K562 (cell line): ENCODE data around the gene RRAS. TPM values are rescaled to one million over a fixed set of nuclear protein-coding genes. Genes with fewer than 3 reads are reported as not detected.

Experiments
- ATF4 ChIP-seq: fragments of 450-650 bp; formaldehyde crosslinking; IDR thresholded peaks from 2 replicates; pipeline ENCODE4 v1.4.0; 2022; ENCODE audit warnings: mild to moderate bottlenecking, moderate library complexity
- ATF7 ChIP-seq: fragments of 450-650 bp; IDR thresholded peaks from 2 replicates; pipeline ENCODE4 v1.7.1; 2014; ENCODE audit warnings: mild to moderate bottlenecking, moderate library complexity
- CREBBP ChIP-seq: IDR thresholded peaks from one replicate; pipeline ENCODE4 v1.6.1; 2012; ENCODE audit warnings: low read depth, mild to moderate bottlenecking, control low read depth, inconsistent platforms, low read length
- DNMT1 ChIP-seq: fragments of 450-650 bp; IDR thresholded peaks from 2 replicates; pipeline ENCODE4 v1.6.1; 2016; ENCODE audit warnings: antibody characterized with exemption, mild to moderate bottlenecking
- FIP1L1 ChIP-seq: fragments of 200-400 bp; formaldehyde crosslinking; IDR thresholded peaks from 2 replicates; pipeline ENCODE4 v1.6.1; 2018; ENCODE audit warnings: mild to moderate bottlenecking, low read depth, low read length; ENCODE audit not compliant: poor library complexity, severe bottlenecking
- FOS ChIP-seq: IDR thresholded peaks from 3 replicates; pipeline ENCODE4 v1.6.1; 2011; ENCODE audit not compliant: insufficient read length; ENCODE audit errors: extremely low read depth
- GABPB1 ChIP-seq: sonication (generic); formaldehyde crosslinking; IDR thresholded peaks from 2 replicates; pipeline ENCODE4 v1.8.0; 2022; ENCODE audit warnings: mild to moderate bottlenecking, missing genetic modification reagents
- HDAC6 ChIP-seq: IDR thresholded peaks from 2 replicates; pipeline ENCODE4 v1.6.1; 2012; ENCODE audit warnings: low read depth, mild to moderate bottlenecking, control low read depth, inconsistent platforms, low read length, moderate library complexity
- HNRNPUL1 ChIP-seq: fragments of 200-400 bp; formaldehyde crosslinking; IDR thresholded peaks from 2 replicates; pipeline ENCODE4 v1.6.1; 2017; ENCODE audit warnings: low read length
- IRF1 ChIP-seq: sonication (generic); formaldehyde crosslinking; IDR thresholded peaks from 2 replicates; pipeline ENCODE4 v1.8.0; 2022; ENCODE audit warnings: missing genetic modification reagents, mild to moderate bottlenecking, borderline replicate concordance
- MYBL2 ChIP-seq, 2 experiments: fragments of 450-650 bp in 1 of 2; sonication (generic) in 1 of 2; formaldehyde crosslinking in 1 of 2; IDR thresholded peaks; 2 replicates each; pipeline versions ENCODE4 v1.6.1 to v1.8.1; 2017 to 2022; ENCODE audit warnings: borderline replicate concordance in 1 of 2, inconsistent platforms in 1 of 2, low read depth in 1 of 2, mild to moderate bottlenecking in 1 of 2, missing genetic modification reagents in 1 of 2, moderate library complexity in 1 of 2
- POLR3G ChIP-seq: IDR thresholded peaks from 2 replicates; pipeline ENCODE4 v1.6.1; 2011; ENCODE audit not compliant: insufficient read length, insufficient replicate concordance; ENCODE audit errors: extremely low read depth
- ZBTB1 ChIP-seq: sonication (generic); formaldehyde crosslinking; IDR thresholded peaks from 2 replicates; pipeline ENCODE4 v1.8.1; 2023; ENCODE audit warnings: missing genetic modification reagents, low read depth, mild to moderate bottlenecking, borderline replicate concordance
- ZNF79 ChIP-seq: fragments of 250-450 bp; sonication (Bioruptor Pico); IDR thresholded peaks from 2 replicates; pipeline ENCODE4 v1.4.0; 2020; ENCODE audit warnings: low read depth, mild to moderate bottlenecking, moderate library complexity
- polyA plus RNA-seq, 8 experiments: library from polyadenylated mRNA; depleted of rRNA in 4 of 8; stranded (reverse) in 5 of 8; unstranded in 3 of 8; fragments of >200 nt; fragmentation: Nextera tagmentation in 2 of 8; fragmentation: Illumina TruSeq in 1 of 8; extraction: Ambion mirVana in 2 of 8; extraction: Trizol in 1 of 8; gene quantifications; 2 replicates each; pipeline versions ENCODE4 v1.2.1 to v1.2.3, GENCODE V29; 2011 to 2014; ENCODE audit warnings: inconsistent platforms in 1 of 8, missing spikeins in 1 of 8
- total RNA-seq, 7 experiments: library from RNA; depleted of rRNA in 6 of 7; stranded (reverse); fragments of >200 nt in 6 of 7; fragmentation: Illumina TruSeq in 2 of 7; extraction: Trizol in 2 of 7; gene quantifications; 2 replicates each; pipeline versions ENCODE4 v1.2.1 to v1.2.3, GENCODE V29; 2011 to 2021; ENCODE audit warnings: low replicate concordance in 1 of 7
- TF ChIP-seq, protein P1 (sequence below): sonication (generic); formaldehyde crosslinking; IDR thresholded peaks from 2 replicates; pipeline ENCODE4 v1.8.0; 2023; ENCODE audit warnings: missing genetic modification reagents, mild to moderate bottlenecking, borderline replicate concordance
- TF ChIP-seq, protein P2 (sequence below): sonication (generic); formaldehyde crosslinking; IDR thresholded peaks from 2 replicates; pipeline ENCODE4 v1.8.0; 2023; ENCODE audit warnings: mild to moderate bottlenecking, missing genetic modification reagents
- TF ChIP-seq, protein P3 (sequence below): sonication (generic); formaldehyde crosslinking; IDR thresholded peaks from 2 replicates; pipeline ENCODE4 v1.8.1; 2023; ENCODE audit warnings: mild to moderate bottlenecking, missing genetic modification reagents, moderate library complexity

Gene RRAS
- total and polyA plus RNA-seq, 9 of the 15 experiments (the other 6 are each of a cell fraction or from before 2014, with no cell fraction given), result 0.70 to 17.3 (median 8.2) TPM

DNA sequence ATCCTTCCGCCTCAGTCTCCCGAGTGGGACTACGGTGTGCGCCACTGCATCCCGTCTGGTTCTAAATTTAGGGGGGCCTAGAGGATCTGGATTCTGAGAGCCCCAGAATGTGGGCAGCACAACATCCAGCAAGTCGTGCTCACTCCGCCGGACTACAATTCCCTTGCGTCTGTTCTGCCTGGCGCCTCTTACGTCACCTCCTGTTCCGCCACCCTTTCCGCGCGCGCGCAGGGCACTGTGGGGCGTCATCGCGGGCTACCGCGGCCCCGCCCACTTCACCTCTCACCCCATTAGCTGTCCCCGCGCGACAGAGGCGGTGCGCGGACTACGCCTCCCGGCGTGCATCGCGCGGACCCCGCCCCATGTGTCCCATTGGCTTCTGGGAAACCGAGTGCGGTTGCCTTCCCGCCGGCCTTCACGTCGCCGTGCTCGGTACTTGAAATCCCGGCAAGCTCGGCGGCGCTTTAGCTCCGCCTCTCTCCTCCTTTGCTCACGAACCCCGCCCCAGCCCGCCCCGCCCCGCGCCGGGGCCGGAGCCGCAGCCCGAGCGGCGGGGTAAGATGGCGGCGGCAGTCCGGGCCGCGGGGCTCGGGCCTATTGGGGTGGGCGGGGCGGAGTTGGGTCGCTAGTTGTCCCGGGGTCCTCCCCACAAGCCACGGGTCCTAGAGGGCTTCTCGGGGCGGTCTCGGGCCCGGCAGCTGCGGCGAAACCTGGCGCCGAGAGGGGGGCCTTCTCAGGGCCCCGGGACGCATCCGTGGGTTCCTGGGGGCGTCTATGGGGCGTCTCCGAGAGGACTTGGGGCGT, 1.9 kb upstream of the RRAS start, which contains the start of gene SCAF1 (continued):
- TF ChIP-seq, protein P1, sequence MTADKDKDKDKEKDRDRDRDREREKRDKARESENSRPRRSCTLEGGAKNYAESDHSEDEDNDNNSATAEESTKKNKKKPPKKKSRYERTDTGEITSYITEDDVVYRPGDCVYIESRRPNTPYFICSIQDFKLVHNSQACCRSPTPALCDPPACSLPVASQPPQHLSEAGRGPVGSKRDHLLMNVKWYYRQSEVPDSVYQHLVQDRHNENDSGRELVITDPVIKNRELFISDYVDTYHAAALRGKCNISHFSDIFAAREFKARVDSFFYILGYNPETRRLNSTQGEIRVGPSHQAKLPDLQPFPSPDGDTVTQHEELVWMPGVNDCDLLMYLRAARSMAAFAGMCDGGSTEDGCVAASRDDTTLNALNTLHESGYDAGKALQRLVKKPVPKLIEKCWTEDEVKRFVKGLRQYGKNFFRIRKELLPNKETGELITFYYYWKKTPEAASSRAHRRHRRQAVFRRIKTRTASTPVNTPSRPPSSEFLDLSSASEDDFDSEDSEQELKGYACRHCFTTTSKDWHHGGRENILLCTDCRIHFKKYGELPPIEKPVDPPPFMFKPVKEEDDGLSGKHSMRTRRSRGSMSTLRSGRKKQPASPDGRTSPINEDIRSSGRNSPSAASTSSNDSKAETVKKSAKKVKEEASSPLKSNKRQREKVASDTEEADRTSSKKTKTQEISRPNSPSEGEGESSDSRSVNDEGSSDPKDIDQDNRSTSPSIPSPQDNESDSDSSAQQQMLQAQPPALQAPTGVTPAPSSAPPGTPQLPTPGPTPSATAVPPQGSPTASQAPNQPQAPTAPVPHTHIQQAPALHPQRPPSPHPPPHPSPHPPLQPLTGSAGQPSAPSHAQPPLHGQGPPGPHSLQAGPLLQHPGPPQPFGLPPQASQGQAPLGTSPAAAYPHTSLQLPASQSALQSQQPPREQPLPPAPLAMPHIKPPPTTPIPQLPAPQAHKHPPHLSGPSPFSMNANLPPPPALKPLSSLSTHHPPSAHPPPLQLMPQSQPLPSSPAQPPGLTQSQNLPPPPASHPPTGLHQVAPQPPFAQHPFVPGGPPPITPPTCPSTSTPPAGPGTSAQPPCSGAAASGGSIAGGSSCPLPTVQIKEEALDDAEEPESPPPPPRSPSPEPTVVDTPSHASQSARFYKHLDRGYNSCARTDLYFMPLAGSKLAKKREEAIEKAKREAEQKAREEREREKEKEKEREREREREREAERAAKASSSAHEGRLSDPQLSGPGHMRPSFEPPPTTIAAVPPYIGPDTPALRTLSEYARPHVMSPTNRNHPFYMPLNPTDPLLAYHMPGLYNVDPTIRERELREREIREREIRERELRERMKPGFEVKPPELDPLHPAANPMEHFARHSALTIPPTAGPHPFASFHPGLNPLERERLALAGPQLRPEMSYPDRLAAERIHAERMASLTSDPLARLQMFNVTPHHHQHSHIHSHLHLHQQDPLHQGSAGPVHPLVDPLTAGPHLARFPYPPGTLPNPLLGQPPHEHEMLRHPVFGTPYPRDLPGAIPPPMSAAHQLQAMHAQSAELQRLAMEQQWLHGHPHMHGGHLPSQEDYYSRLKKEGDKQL, result no peak
- TF ChIP-seq IRF1 (CRISPR knock-in tag) (no peak), CREBBP (no peak), ATF4 (CRISPR knock-in tag) (no peak), POLR3G (no peak), ZNF79 (no peak), HNRNPUL1 (no peak), DNMT1 (no peak), ATF7 (peak; percentile 98), GABPB1 (CRISPR knock-in tag) (peak; percentile 95), ZBTB1 (CRISPR knock-in tag) (no peak), FOS (no peak), HDAC6 (no peak), FIP1L1 (no peak), MYBL2 (IDR thresholded peaks at IDR 0.05; ENCODE audit: low read depth) (no peak), MYBL2 (CRISPR knock-in tag; IDR thresholded peaks at IDR 0.05; ENCODE audit: borderline replicate concordance) (no peak)
- TF ChIP-seq, protein P2, sequence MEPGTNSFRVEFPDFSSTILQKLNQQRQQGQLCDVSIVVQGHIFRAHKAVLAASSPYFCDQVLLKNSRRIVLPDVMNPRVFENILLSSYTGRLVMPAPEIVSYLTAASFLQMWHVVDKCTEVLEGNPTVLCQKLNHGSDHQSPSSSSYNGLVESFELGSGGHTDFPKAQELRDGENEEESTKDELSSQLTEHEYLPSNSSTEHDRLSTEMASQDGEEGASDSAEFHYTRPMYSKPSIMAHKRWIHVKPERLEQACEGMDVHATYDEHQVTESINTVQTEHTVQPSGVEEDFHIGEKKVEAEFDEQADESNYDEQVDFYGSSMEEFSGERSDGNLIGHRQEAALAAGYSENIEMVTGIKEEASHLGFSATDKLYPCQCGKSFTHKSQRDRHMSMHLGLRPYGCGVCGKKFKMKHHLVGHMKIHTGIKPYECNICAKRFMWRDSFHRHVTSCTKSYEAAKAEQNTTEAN (CRISPR knock-in tag), result 0 out of 2 replicates have a peak, but pooled peaks have one; percentile 64
- TF ChIP-seq, protein P3, sequence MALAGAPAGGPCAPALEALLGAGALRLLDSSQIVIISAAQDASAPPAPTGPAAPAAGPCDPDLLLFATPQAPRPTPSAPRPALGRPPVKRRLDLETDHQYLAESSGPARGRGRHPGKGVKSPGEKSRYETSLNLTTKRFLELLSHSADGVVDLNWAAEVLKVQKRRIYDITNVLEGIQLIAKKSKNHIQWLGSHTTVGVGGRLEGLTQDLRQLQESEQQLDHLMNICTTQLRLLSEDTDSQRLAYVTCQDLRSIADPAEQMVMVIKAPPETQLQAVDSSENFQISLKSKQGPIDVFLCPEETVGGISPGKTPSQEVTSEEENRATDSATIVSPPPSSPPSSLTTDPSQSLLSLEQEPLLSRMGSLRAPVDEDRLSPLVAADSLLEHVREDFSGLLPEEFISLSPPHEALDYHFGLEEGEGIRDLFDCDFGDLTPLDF (CRISPR knock-in tag), result peak; percentile 92
